Stimulated activated CD8-positive, alpha-beta memory T cell treated with anti-CD3 and anti-CD28 coated beads, Interleukin-7, amount 100 ng/mL, for 4 hours (primary cell): Measurements from ENCODE around the gene ASGR2.

Experiments
- DNase-seq, 2 donors: peaks; one replicate each; pipeline ENCODE4 v3.0.0-alpha.2; 2020; ENCODE audit warnings: low read depth in 2 of 2

Gene ASGR2

DNA sequence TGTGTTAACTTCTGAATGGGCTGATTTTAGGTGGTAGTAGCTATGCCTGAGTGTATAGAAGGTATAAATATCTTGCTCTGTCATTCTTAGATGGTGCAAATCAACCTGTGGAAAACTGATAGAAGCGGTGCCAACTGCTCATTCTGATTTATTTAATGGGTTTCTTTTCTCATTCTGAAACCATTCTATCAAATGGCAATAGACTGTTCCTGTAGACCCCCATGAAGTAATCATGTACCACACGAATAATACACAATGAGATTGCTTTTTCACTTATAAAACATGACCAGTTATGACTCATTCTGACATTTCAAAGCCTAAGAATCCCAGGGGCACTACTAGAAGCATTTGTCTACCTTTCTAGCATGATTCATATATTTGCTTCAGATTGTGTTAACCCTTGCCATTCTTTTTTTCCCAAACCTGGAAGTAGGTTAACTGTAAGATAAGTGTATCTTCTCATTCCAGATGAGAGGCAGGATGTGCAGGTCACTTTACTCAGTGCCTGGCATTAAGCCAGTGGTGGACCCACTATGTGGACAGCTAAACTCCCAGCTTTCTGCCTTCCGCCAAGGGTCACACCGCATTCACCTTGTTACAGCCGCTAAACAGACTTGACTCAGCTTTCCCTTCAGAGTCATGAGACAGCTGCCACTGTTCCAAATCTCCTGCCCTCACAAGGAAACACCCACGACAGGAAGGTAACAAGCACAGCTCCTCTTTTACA is 54.3 kb downstream of the ASGR2 start:
- no peak for DNase-seq

DNA sequence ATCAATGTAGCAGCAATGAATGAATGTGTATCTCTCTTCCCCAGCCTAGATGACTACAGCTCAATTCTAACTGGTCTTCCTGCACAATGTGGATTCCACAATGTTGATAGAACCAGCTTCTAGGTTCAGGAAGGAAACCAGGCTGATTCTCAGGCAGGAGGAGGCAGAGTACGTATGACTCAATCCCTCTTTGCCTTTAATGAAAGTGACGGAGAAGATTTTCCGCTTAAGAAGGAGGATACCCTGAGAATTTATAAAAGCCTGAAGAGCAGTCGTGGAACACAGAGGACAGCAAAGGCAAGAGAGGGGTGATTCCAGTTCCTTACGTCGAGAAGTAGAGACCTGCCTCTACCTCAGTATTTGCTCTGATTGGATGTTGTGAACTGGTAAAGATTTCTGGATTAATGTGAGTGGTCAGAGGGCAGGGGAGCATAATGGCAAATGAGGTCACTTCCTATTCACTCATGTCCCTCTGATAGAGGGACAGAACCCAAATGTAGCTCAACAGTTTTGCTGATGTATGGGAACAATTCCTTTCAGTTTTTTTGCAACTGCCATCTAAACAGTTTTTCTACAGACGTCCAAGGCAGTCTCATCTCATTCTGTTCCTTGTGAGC is 55.7 kb downstream of the ASGR2 start:
- no peak for DNase-seq

DNA sequence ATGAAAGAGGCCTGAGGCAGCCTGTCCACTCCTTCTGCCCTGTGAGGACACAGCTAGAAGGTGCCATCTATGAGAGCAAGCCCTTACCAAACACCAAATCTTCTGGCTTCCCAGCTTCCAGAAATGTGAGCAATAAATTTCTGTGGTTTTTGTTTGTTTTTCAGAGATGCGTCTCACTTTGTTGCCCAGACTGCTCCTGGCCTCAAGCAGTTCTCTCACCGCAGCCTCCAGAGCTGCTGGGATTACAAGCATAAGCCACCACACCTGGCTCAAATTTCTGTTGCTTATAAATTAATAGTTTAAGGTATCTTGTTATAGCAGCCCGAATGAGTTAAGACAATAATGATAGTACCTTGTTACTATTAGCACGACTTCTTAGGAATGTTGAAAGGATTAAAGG is 58.2 kb downstream of the ASGR2 start:
- no peak for DNase-seq
